SK-N-SH treated with all-trans-retinoic acid at 6 μM for 48 hours (cell line): ENCODE results near the gene SORCS1.

ENCODE experiments used
- ATAC-seq: fragments of 200-7000 bp; cut with Tn5 transposase; 3 replicates; pipeline ENCODE4 v1.9.1; 2020; ENCODE audit warnings: mild to moderate bottlenecking, moderate library complexity
- ARNTL ChIP-seq: fragments of 450-650 bp; formaldehyde crosslinking; IDR thresholded peaks from 2 replicates; pipeline ENCODE4 v1.5.0; 2020; ENCODE audit warnings: low read depth, mild to moderate bottlenecking, moderate library complexity, borderline replicate concordance
- CSDC2 ChIP-seq: fragments of 250-450 bp; sonication (Bioruptor Pico); IDR thresholded peaks from 2 replicates; pipeline ENCODE4 v1.5.0; 2020; ENCODE audit warnings: mild to moderate bottlenecking, moderate library complexity
- ESRRG ChIP-seq: fragments of 250-450 bp; sonication (Bioruptor Pico); IDR thresholded peaks from 2 replicates; pipeline ENCODE4 v1.6.1; 2021; ENCODE audit warnings: mild to moderate bottlenecking
- GLIS3 ChIP-seq: fragments of 250-450 bp; sonication (Bioruptor Pico); IDR thresholded peaks from 2 replicates; pipeline ENCODE4 v1.5.0; 2020; ENCODE audit warnings: mild to moderate bottlenecking, moderate library complexity
- ISL1 ChIP-seq: fragments of 250-450 bp; sonication (Bioruptor Pico); IDR thresholded peaks from 2 replicates; pipeline ENCODE4 v2.1.2; 2022; ENCODE audit warnings: mild to moderate bottlenecking, moderate library complexity
- OSR1 ChIP-seq: fragments of 250-450 bp; sonication (Bioruptor Pico); IDR thresholded peaks from 2 replicates; pipeline ENCODE4 v1.8.0; 2022; ENCODE audit warnings: moderate library complexity, mild to moderate bottlenecking, inconsistent platforms
- PPARA ChIP-seq: fragments of 250-450 bp; sonication (Bioruptor Pico); IDR thresholded peaks from 2 replicates; pipeline ENCODE4 v1.5.0; 2020; ENCODE audit warnings: mild to moderate bottlenecking, borderline replicate concordance
- RARB ChIP-seq: fragments of 250-450 bp; sonication (Bioruptor Pico); IDR thresholded peaks from 2 replicates; pipeline ENCODE4 v1.8.0; 2021; ENCODE audit warnings: mild to moderate bottlenecking, moderate library complexity
- TCF4 ChIP-seq: fragments of 250-450 bp; sonication (Bioruptor Pico); IDR thresholded peaks from 2 replicates; pipeline ENCODE4 v1.8.0; 2021; ENCODE audit warnings: mild to moderate bottlenecking, moderate library complexity, borderline replicate concordance
- TOX ChIP-seq: fragments of 250-450 bp; sonication (Bioruptor Pico); IDR thresholded peaks from 2 replicates; pipeline ENCODE4 v1.8.0; 2021; ENCODE audit warnings: mild to moderate bottlenecking, moderate library complexity, borderline replicate concordance
- ZC3H10 ChIP-seq: fragments of 250-450 bp; sonication (Bioruptor Pico); IDR thresholded peaks from 2 replicates; pipeline ENCODE4 v1.5.1; 2021; ENCODE audit warnings: mild to moderate bottlenecking, moderate library complexity
- ZFP3 ChIP-seq: fragments of 250-450 bp; sonication (Bioruptor Pico); IDR thresholded peaks from 2 replicates; pipeline ENCODE4 v1.5.0; 2020; ENCODE audit warnings: mild to moderate bottlenecking, moderate library complexity
- ZFP30 ChIP-seq: fragments of 450-650 bp; formaldehyde crosslinking; IDR thresholded peaks from 2 replicates; pipeline ENCODE4 v1.5.0; 2022; ENCODE audit warnings: mild to moderate bottlenecking, moderate library complexity
- ZNF565 ChIP-seq: fragments of 450-650 bp; formaldehyde crosslinking; conservative IDR thresholded peaks from 2 replicates; pipeline ENCODE4 v1.5.0; 2020; ENCODE audit warnings: low read depth, mild to moderate bottlenecking, moderate library complexity
- ZNF70 ChIP-seq: fragments of 450-650 bp; formaldehyde crosslinking; IDR thresholded peaks from 2 replicates; pipeline ENCODE4 v1.5.0; 2020; ENCODE audit warnings: mild to moderate bottlenecking, moderate library complexity
- ZNF8 ChIP-seq: fragments of 450-650 bp; formaldehyde crosslinking; IDR thresholded peaks from 2 replicates; pipeline ENCODE4 v1.5.0; 2020; ENCODE audit warnings: mild to moderate bottlenecking, moderate library complexity
- TF ChIP-seq, protein P1 (sequence below): fragments of 250-450 bp; sonication (Bioruptor Pico); IDR thresholded peaks from 2 replicates; pipeline ENCODE4 v1.8.0; 2021; ENCODE audit warnings: low read depth, mild to moderate bottlenecking, moderate library complexity, borderline replicate concordance
- TF ChIP-seq, protein P2 (sequence below): fragments of 250-450 bp; sonication (Bioruptor Pico); IDR thresholded peaks from 2 replicates; pipeline ENCODE4 v1.8.0; 2020; ENCODE audit warnings: mild to moderate bottlenecking, moderate library complexity, borderline replicate concordance
- TF ChIP-seq, protein P3 (sequence below): fragments of 250-450 bp; sonication (Bioruptor Pico); IDR thresholded peaks from 2 replicates; pipeline ENCODE4 v1.5.0; 2020; ENCODE audit warnings: mild to moderate bottlenecking, moderate library complexity
- TF ChIP-seq, protein P4 (sequence below): fragments of 250-450 bp; sonication (Bioruptor Pico); IDR thresholded peaks from 2 replicates; pipeline ENCODE4 v1.5.1; 2021; ENCODE audit warnings: mild to moderate bottlenecking, moderate library complexity

Gene SORCS1

DNA sequence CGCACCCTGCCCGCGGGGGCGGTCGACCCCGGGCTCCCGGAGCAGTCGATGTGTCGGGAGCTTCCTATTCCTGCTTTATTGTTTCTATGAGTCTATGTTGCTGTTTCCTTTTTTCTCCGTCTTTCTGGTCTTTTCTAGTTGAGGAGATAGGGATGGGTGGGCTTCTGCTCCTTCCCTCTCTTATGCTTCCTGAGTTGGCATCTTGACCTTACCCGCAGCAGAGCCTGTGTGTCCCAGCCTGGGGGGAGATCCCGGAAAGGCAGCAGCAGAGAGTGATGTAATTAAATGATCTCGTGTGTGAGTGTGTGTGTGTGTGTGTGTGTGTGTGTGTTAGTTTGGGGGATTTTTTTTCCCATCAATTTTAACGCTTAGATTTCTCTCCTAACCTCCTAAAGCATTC, 486 bp upstream of the SORCS1 start (continued):
- TF ChIP-seq, protein P1, sequence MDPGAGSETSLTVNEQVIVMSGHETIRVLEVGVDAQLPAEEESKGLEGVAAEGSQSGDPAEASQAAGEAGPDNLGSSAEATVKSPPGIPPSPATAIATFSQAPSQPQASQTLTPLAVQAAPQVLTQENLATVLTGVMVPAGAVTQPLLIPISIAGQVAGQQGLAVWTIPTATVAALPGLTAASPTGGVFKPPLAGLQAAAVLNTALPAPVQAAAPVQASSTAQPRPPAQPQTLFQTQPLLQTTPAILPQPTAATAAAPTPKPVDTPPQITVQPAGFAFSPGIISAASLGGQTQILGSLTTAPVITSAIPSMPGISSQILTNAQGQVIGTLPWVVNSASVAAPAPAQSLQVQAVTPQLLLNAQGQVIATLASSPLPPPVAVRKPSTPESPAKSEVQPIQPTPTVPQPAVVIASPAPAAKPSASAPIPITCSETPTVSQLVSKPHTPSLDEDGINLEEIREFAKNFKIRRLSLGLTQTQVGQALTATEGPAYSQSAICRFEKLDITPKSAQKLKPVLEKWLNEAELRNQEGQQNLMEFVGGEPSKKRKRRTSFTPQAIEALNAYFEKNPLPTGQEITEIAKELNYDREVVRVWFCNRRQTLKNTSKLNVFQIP (CRISPR knock-in tag), result no peak

DNA sequence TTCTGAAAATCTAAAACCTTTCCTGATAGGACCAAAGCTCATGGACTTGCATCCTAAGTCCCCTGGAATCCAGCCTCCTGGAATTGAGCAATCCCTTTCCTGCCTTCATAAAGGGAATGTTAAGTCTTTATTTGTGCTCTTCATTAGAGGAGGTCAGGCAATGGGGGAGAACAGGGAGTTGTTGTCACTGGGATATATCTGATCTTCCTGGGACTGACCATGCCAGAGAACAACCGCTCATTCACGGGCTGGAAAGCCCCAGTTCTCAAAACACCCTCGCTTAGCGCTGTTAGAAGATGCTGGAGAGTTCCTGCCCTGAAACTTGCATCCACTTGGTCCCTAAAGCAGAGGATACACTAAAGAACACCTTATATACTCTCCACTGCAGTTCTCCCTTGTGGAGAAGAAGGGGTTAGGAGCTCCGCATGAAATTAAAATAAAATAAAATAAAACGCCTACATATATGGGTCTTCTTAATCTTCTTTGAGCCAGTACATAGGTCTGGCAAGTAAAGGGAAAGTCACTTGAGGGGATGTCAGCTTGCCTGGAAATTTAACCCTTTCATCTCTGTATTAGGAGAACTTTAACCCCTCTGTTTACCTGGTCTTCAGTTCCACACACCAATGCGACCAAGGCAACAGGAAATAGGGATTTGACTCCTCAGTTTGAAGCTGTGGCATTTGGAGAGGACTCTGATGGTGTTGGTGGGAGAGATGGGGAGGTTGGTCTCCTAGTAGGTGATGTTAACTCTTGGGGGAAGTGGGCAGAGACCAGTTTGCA, 1.2 kb downstream of the SORCS1 start:
- peak; percentile 33 for ATAC-seq
- no peak for TF ChIP-seq ESRRG (CRISPR knock-in tag)
- TF ChIP-seq, protein P2, sequence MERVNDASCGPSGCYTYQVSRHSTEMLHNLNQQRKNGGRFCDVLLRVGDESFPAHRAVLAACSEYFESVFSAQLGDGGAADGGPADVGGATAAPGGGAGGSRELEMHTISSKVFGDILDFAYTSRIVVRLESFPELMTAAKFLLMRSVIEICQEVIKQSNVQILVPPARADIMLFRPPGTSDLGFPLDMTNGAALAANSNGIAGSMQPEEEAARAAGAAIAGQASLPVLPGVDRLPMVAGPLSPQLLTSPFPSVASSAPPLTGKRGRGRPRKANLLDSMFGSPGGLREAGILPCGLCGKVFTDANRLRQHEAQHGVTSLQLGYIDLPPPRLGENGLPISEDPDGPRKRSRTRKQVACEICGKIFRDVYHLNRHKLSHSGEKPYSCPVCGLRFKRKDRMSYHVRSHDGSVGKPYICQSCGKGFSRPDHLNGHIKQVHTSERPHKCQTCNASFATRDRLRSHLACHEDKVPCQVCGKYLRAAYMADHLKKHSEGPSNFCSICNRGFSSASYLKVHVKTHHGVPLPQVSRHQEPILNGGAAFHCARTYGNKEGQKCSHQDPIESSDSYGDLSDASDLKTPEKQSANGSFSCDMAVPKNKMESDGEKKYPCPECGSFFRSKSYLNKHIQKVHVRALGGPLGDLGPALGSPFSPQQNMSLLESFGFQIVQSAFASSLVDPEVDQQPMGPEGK (CRISPR knock-in tag), result no peak
- TF ChIP-seq, protein P3, sequence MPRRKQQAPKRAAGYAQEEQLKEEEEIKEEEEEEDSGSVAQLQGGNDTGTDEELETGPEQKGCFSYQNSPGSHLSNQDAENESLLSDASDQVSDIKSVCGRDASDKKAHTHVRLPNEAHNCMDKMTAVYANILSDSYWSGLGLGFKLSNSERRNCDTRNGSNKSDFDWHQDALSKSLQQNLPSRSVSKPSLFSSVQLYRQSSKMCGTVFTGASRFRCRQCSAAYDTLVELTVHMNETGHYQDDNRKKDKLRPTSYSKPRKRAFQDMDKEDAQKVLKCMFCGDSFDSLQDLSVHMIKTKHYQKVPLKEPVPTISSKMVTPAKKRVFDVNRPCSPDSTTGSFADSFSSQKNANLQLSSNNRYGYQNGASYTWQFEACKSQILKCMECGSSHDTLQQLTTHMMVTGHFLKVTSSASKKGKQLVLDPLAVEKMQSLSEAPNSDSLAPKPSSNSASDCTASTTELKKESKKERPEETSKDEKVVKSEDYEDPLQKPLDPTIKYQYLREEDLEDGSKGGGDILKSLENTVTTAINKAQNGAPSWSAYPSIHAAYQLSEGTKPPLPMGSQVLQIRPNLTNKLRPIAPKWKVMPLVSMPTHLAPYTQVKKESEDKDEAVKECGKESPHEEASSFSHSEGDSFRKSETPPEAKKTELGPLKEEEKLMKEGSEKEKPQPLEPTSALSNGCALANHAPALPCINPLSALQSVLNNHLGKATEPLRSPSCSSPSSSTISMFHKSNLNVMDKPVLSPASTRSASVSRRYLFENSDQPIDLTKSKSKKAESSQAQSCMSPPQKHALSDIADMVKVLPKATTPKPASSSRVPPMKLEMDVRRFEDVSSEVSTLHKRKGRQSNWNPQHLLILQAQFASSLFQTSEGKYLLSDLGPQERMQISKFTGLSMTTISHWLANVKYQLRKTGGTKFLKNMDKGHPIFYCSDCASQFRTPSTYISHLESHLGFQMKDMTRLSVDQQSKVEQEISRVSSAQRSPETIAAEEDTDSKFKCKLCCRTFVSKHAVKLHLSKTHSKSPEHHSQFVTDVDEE, result no peak
- TF ChIP-seq TOX (CRISPR knock-in tag), result no peak
- TF ChIP-seq ARNTL (CRISPR knock-in tag), result no peak
- TF ChIP-seq OSR1 (CRISPR knock-in tag), result no peak
- TF ChIP-seq ISL1, result no peak
- TF ChIP-seq, protein P4, sequence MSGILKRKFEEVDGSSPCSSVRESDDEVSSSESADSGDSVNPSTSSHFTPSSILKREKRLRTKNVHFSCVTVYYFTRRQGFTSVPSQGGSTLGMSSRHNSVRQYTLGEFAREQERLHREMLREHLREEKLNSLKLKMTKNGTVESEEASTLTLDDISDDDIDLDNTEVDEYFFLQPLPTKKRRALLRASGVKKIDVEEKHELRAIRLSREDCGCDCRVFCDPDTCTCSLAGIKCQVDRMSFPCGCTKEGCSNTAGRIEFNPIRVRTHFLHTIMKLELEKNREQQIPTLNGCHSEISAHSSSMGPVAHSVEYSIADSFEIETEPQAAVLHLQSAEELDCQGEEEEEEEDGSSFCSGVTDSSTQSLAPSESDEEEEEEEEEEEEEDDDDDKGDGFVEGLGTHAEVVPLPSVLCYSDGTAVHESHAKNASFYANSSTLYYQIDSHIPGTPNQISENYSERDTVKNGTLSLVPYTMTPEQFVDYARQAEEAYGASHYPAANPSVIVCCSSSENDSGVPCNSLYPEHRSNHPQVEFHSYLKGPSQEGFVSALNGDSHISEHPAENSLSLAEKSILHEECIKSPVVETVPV (CRISPR knock-in tag), result no peak
- no peak for TF ChIP-seq CSDC2 (CRISPR knock-in tag)
- no peak for TF ChIP-seq ZFP3 (CRISPR knock-in tag)
- TF ChIP-seq ZFP30 (CRISPR knock-in tag), result no peak
- TF ChIP-seq ZNF8 (CRISPR knock-in tag), result no peak

DNA sequence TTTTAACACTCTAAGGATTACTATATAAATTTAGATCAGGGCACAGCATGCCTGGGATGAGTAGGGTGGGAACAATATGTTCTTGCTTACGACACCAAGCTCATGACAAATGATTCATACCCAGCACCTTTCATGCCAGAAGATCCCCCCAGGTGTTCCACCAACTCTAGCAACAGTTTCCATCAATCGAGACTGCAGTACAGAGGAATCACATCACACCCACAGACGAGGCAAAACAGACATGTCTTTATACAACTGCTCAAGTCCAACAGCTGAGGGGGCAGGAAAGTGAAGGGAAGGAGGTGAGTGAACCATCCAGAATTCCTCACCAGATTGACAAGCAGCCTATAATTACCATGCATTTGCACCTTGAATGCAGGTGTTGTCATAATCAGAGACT, 3.6 kb downstream of the SORCS1 start:
- TF ChIP-seq RARB, result no peak
- TF ChIP-seq ZNF8 (CRISPR knock-in tag), result no peak
- no peak for TF ChIP-seq ZNF565 (CRISPR knock-in tag)
- no peak for TF ChIP-seq TCF4 (CRISPR knock-in tag)
- TF ChIP-seq ISL1, result no peak
- no peak for TF ChIP-seq ZC3H10 (CRISPR knock-in tag)
- TF ChIP-seq CSDC2 (CRISPR knock-in tag), result no peak
- no peak for TF ChIP-seq ZFP3 (CRISPR knock-in tag)
- no peak for TF ChIP-seq TOX (CRISPR knock-in tag)
- no peak for TF ChIP-seq PPARA (CRISPR knock-in tag)
- TF ChIP-seq, protein P2 (CRISPR knock-in tag), result no peak
- TF ChIP-seq ZFP30 (CRISPR knock-in tag), result no peak
- no peak for TF ChIP-seq ESRRG (CRISPR knock-in tag)
- no peak for TF ChIP-seq ZNF70 (CRISPR knock-in tag)
- no peak for TF ChIP-seq GLIS3 (CRISPR knock-in tag)
- no peak for TF ChIP-seq OSR1 (CRISPR knock-in tag)
- TF ChIP-seq, protein P1 (CRISPR knock-in tag), result no peak
- TF ChIP-seq, all 23 proteins: peak for 0
- no peak for ATAC-seq
